Upper lobe of left lung (tissue), 4 donors: ENCODE data around the gene UBR1.

Source experiments
- CTCF ChIP-seq, 6 experiments: fragments of 450-650 bp in 4 of 6; fragments of 200-600 bp in 2 of 6; sonication (generic) in 2 of 6; IDR thresholded peaks; one replicate each; pipeline ENCODE4 v1.5.1; 2016 to 2019; ENCODE audit warnings: antibody characterized with exemption in 6 of 6
- POLR2AphosphoS5 ChIP-seq, 2 donors: sonication (generic); formaldehyde crosslinking; IDR thresholded peaks; one replicate each; pipeline ENCODE4 v1.5.1; 2017; ENCODE audit warnings: antibody characterized with exemption in 2 of 2

- no peak for TF ChIP-seq POLR2AphosphoS5 (IDR thresholded peaks at IDR 0.05)
- no peak for TF ChIP-seq CTCF (IDR thresholded peaks at IDR 0.05)
Measured at GRCh38 chr15:43056696-43057095, 49.1 kb downstream of the UBR1 start.
